SK-N-SH (cell line): ENCODE data around the gene CYP2C8. TPM values are rescaled to one million over a fixed set of nuclear protein-coding genes. Genes with fewer than 3 reads are reported as not detected.
"Not testable (repeated sequence)": the region's sequence is repeated elsewhere in the genome, so short reads cannot be mapped to it uniquely, and the experiment has no call there.

Source experiments
- CTCF ChIA-PET: fragments of 300-600, 350-600 bp; formaldehyde crosslinking; extraction: SDS; loops from one replicate; lab custom pipeline; 2021; lab: Yijun Ruan, JAX
- POLR2A ChIA-PET: fragments of 350-600 bp; sonication (Branson Sonifier 250); formaldehyde crosslinking; extraction: SDS; loops from one replicate; lab custom pipeline; 2020; ENCODE audit warnings: antibody characterized with exemption, inconsistent platforms; lab: Yijun Ruan, JAX
- DNase-seq: peaks from one replicate; pipeline ENCODE4 v3.0.0; 2012
- H2AFZ ChIP-seq: fragments of 200-600 bp; sonication (generic); 2 replicates; pipeline ENCODE4 v1.8.1; 2016; ENCODE audit warnings: antibody characterized with exemption, mild to moderate bottlenecking, low read depth
- H3F3A ChIP-seq: fragments of 200-600 bp; sonication (generic); replicated peaks from 2 replicates; pipeline ENCODE3; 2016; ENCODE audit warnings: antibody characterized with exemption, mild to moderate bottlenecking; ENCODE audit not compliant: insufficient read depth
- H3K27ac ChIP-seq, 2 experiments: fragments of 200-500 bp in 1 of 2; fragments of 200-600 bp in 1 of 2; sonication (Bioruptor generic) in 1 of 2; sonication (generic), shearing (Covaris generic) in 1 of 2; 2 replicates each; pipeline versions ENCODE4 v1.5.1 to v1.6.1; 2014 to 2016; ENCODE audit warnings: low read depth in 2 of 2, inconsistent platforms in 1 of 2, low read length in 1 of 2, mild to moderate bottlenecking in 1 of 2, mixed read lengths in 1 of 2
- H3K27me3 ChIP-seq: fragments of 200-600 bp; sonication (generic), shearing (Covaris generic); 2 replicates; pipeline ENCODE4 v1.6.1; 2016; ENCODE audit warnings: mixed run types; ENCODE audit not compliant: insufficient read depth
- H3K36me3 ChIP-seq, 2 experiments: fragments of 200-500 bp in 1 of 2; fragments of 200-600 bp in 1 of 2; sonication (Bioruptor generic) in 1 of 2; sonication (generic) in 1 of 2; replicated peaks in 1 of 2; 2 replicates each; pipeline versions ENCODE3 to v1.5.1; 2014 to 2016; ENCODE audit warnings: low read length in 1 of 2, mild to moderate bottlenecking in 1 of 2; ENCODE audit not compliant: insufficient read depth in 2 of 2, control insufficient read depth in 1 of 2
- H3K4me1 ChIP-seq, 2 experiments: fragments of 200-500 bp in 1 of 2; fragments of 200-600 bp in 1 of 2; sonication (Bioruptor generic) in 1 of 2; sonication (generic), shearing (Covaris generic) in 1 of 2; 2 replicates each; pipeline versions ENCODE4 v1.5.1 to v1.6.1; 2014 to 2016; ENCODE audit warnings: low read depth in 1 of 2, low read length in 1 of 2, mixed run types in 1 of 2; ENCODE audit not compliant: insufficient read depth in 2 of 2, control insufficient read depth in 1 of 2
- H3K4me2 ChIP-seq: fragments of 200-600 bp; sonication (generic), shearing (Covaris generic); 2 replicates; pipeline ENCODE4 v1.6.1; 2017; ENCODE audit warnings: mixed run types
- H3K4me3 ChIP-seq, 2 experiments: fragments of 200-500 bp in 1 of 2; fragments of 200-600 bp in 1 of 2; sonication (Bioruptor generic) in 1 of 2; sonication (generic), shearing (Covaris generic) in 1 of 2; 2 replicates each; pipeline versions ENCODE4 v1.5.1 to v1.8.1; 2014 to 2016; ENCODE audit warnings: low read depth in 2 of 2, inconsistent platforms in 1 of 2, low read length in 1 of 2, mild to moderate bottlenecking in 1 of 2, mixed read lengths in 1 of 2, moderate library complexity in 1 of 2
- H3K79me2 ChIP-seq: fragments of 200-600 bp; sonication (generic); 2 replicates; pipeline ENCODE4 v1.8.1; 2017; ENCODE audit warnings: mild to moderate bottlenecking; ENCODE audit not compliant: insufficient read depth
- H3K9ac ChIP-seq: fragments of 200-600 bp; sonication (generic); 2 replicates; pipeline ENCODE4 v1.6.1; 2017; ENCODE audit warnings: mixed run types
- H3K9me2 ChIP-seq: fragments of 200-600 bp; sonication (generic); 2 replicates; pipeline ENCODE4 v1.6.1; 2017; ENCODE audit warnings: mixed run types
- H3K9me3 ChIP-seq: fragments of 200-600 bp; sonication (generic); 2 replicates; pipeline ENCODE4 v1.6.1; 2017; ENCODE audit warnings: mixed run types, mild to moderate bottlenecking, moderate library complexity
- H4K20me1 ChIP-seq: fragments of 200-600 bp; sonication (generic); 2 replicates; pipeline ENCODE4 v1.6.1; 2017; ENCODE audit warnings: mild to moderate bottlenecking, mixed run types; ENCODE audit not compliant: insufficient read depth
- CHD2 ChIP-seq: fragments of 150-350 bp; IDR thresholded peaks from 2 replicates; pipeline ENCODE4 v1.6.1; 2018; ENCODE audit warnings: low read length; ENCODE audit not compliant: partially characterized antibody
- ELF1 ChIP-seq: IDR thresholded peaks from 2 replicates; pipeline ENCODE4 v1.4.0; 2012
- FOSL2 ChIP-seq: IDR thresholded peaks from 2 replicates; pipeline ENCODE4 v1.4.0; 2012; ENCODE audit warnings: low read depth, mild to moderate bottlenecking, moderate library complexity, borderline replicate concordance
- GABPA ChIP-seq: IDR thresholded peaks from 2 replicates; pipeline ENCODE4 v1.4.0; 2012; ENCODE audit warnings: low read depth, mild to moderate bottlenecking
- JUND ChIP-seq: IDR thresholded peaks from 2 replicates; pipeline ENCODE4 v1.4.0; 2012
- RFX5 ChIP-seq: IDR thresholded peaks from 2 replicates; pipeline ENCODE4 v1.6.1; 2012; ENCODE audit warnings: mild to moderate bottlenecking, improper control_type of control experiment, low read length
- SIN3A ChIP-seq: IDR thresholded peaks from 2 replicates; pipeline ENCODE4 v1.6.1; 2012; ENCODE audit warnings: low read depth, mild to moderate bottlenecking, low read length, moderate library complexity, borderline replicate concordance
- YY1 ChIP-seq: IDR thresholded peaks from 2 replicates; pipeline ENCODE4 v1.4.0; 2012; ENCODE audit warnings: low read depth, mild to moderate bottlenecking
- WGBS: methylation state at CpG from one replicate; pipeline ENCODE4 v1.1.6; 2017; ENCODE audit warnings: low lambda C conversion rate; 5-methylcytosine and 5-hydroxymethylcytosine counted together
- polyA plus RNA-seq, 3 experiments: library from polyadenylated mRNA; depleted of rRNA; stranded (reverse); fragments of >200 nt; gene quantifications; 2 replicates each; pipeline ENCODE4 v1.2.3, GENCODE V29; 2012
- TF ChIP-seq, protein P1 (sequence below): IDR thresholded peaks from 2 replicates; pipeline ENCODE4 v1.4.0; 2012; ENCODE audit warnings: low read depth, borderline replicate concordance
- TF ChIP-seq, protein P2 (sequence below): IDR thresholded peaks from 2 replicates; pipeline ENCODE4 v1.6.1; 2012; ENCODE audit warnings: mild to moderate bottlenecking, low read depth, low read length, moderate library complexity
- TF ChIP-seq, protein P3 (sequence below): fragments of 150-350 bp; IDR thresholded peaks from 2 replicates; pipeline ENCODE4 v1.6.1; 2016; ENCODE audit warnings: mild to moderate bottlenecking, low read depth, low read length

CYP2C8 gene
- polyA plus RNA-seq, 1 of the 3 experiments (the other 2 are of a cell fraction) = 0.02 TPM

DNA sequence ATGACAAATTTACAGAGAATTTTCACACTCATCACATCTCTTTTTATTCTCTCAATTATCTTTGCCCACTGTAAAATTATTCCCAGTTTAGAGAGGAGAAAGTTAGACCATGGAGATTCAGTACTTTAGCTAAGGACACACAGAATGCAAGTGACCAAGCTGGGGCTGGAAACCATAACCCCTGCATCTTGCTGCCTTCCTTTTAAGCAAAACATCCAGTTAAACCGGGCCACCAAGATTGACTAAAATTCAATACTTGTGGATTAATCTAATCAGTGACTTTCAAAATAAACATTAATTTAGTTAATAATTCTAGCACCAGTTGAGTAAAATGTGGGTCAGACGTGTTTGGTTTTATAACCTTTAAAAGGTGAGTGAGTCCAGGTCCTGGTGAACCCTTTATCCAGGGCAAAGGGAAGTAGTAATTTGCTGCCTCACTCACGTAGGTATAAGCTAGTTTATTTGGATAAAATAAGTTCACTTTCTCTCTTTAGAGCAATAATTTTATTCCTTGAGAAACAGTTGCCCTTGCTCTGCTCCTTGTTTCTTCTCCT is 1.9 kb upstream of the CYP2C8 start:
- Histone ChIP-seq H3K4me2 (no peak overlapping the region), H3F3A (no peaks in the 10 kb centered on the region), H3K9ac (no peak overlapping the region), H3K4me1 (no peaks in the 10 kb centered on the region), H3K9me2 (no peaks in the 10 kb centered on the region), H3K27me3 (no peaks in the 10 kb centered on the region), H4K20me1 (no peaks in the 10 kb centered on the region), H3K9me3 (no peaks in the 10 kb centered on the region), H3K36me3 (no peaks in the 10 kb centered on the region), H3K4me3 (no peak overlapping the region), H3K27ac (no peak overlapping the region), H3K79me2 (no peaks in the 10 kb centered on the region), H2AFZ (no peak overlapping the region)
- DNase-seq = no peak
- no peak for TF ChIP-seq SIN3A
- TF ChIP-seq, protein P1, sequence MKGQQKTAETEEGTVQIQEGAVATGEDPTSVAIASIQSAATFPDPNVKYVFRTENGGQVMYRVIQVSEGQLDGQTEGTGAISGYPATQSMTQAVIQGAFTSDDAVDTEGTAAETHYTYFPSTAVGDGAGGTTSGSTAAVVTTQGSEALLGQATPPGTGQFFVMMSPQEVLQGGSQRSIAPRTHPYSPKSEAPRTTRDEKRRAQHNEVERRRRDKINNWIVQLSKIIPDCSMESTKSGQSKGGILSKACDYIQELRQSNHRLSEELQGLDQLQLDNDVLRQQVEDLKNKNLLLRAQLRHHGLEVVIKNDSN = no peak
- 4% methylated on average over 3 of the region's 3 CpGs for WGBS
- ChIA-PET POLR2A (no interaction called here), CTCF (no interaction called here)

DNA sequence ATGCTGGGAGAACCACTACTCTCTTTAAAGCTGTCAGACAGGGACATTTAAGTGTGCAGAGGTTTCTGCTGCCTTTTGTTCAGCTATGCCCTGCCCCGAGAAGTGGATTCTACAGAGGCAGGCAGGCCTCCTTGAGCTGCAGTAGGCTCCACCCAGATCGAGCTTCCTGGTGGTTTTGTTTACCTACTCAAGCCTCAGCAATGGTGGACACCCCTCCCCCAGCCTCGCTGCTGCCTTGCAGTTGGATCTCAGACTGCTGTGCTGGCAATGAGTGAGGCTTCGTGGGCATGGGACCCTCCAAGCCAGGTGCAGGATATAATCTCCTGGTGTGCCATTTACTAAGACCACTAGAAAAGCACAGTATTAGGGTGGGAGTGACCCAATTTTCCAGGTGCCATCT is 5.2 kb downstream of the CYP2C8 start:
- H3K4me3 ChIP-seq, H3K4me1 ChIP-seq, H3K36me3 ChIP-seq, H3K9me2 ChIP-seq, H3K27me3 ChIP-seq, H3F3A ChIP-seq, DNase-seq, POLR2A ChIA-PET, H3K27ac ChIP-seq, H3K79me2 ChIP-seq, CTCF ChIA-PET, H4K20me1 ChIP-seq, H3K4me2 ChIP-seq, H2AFZ ChIP-seq, H3K9ac ChIP-seq, H3K9me3 ChIP-seq: not testable (repeated sequence)
- WGBS = 10% methylated on average over 3 of the region's 4 CpGs

DNA sequence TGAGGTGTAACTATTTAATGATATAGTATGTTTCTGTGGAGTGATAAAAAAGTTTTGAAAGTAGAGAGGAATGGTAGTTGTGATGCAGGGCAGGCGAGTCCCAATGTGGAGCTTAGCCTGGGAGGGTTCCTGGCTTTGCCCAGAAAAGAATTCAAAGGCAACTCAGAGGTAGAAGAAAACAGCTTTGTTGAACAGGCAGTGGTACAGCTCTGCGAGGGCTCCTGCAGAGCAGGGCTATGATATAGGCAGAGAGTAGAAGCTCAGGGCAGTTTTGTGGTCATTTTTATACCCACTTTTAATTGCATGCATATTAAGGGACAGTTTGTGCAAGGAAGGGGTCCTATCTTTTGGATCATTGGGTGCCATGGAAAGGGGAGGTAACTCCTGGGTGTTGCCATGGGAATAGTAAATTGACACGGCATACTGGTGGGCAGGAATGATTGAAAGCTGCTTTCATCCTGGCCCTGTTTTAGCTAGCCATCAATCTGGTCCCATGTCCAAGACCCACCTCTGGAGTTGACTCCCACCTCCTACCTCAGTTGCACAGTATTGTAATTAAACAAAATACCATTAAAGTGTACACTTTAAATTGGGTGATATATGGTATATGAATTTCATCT is 12.4 kb downstream of the CYP2C8 start:
- TF ChIP-seq ELF1 (no peak), JUND (no peak)
- no peak overlapping the region for H3K9ac ChIP-seq
- ChIA-PET POLR2A (no interaction called here), CTCF (no interaction called here)
- 5% methylated on average over 2 of the region's 3 CpGs for WGBS
- no peak overlapping the region for H3K27ac ChIP-seq
- no peaks in the 10 kb centered on the region for H4K20me1 ChIP-seq
- no peaks in the 10 kb centered on the region for H3K9me2 ChIP-seq
- no peaks in the 10 kb centered on the region for H3K79me2 ChIP-seq
- H3K4me2 ChIP-seq = no peak overlapping the region
- no peak for DNase-seq
- H3K4me1 ChIP-seq = no peaks in the 10 kb centered on the region
- H3K27me3 ChIP-seq = no peaks in the 10 kb centered on the region
- no peaks in the 10 kb centered on the region for H3F3A ChIP-seq
- H2AFZ ChIP-seq = no peak overlapping the region
- H3K9me3 ChIP-seq = no peaks in the 10 kb centered on the region
- H3K4me3 ChIP-seq = no peak overlapping the region
- H3K36me3 ChIP-seq = no peaks in the 10 kb centered on the region

DNA sequence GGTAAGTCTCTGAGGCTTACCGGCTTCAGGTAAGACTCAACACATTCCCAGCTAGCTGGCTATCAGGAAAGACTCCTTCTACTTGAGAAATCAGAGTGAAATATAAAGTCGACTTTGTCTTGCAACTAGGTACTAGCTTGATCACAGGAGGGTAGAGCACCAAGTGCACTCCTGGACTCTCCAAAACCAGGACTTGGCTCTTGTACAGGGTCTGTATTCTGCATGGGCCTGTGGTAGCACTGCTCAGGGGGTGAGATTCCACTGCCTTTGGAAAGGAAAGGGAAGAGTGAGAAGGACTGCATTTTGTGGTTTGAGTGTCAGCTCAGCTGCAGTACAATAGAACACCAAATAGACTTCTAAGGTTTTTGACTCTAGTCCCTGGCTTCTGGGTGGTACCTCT is 19.4 kb downstream of the CYP2C8 start:
- H2AFZ ChIP-seq = no peak overlapping the region
- H3K27me3 ChIP-seq = no peaks in the 10 kb centered on the region
- CTCF ChIA-PET = no interaction called here
- no peaks in the 10 kb centered on the region for H4K20me1 ChIP-seq
- H3K4me1 ChIP-seq = no peaks in the 10 kb centered on the region
- H3K9me2 ChIP-seq = no peaks in the 10 kb centered on the region
- H3K4me3 ChIP-seq = no peak overlapping the region
- no peak overlapping the region for H3K27ac ChIP-seq
- no peak for DNase-seq
- no peaks in the 10 kb centered on the region for H3K36me3 ChIP-seq
- no peaks in the 10 kb centered on the region for H3K79me2 ChIP-seq
- H3K9ac ChIP-seq = no peak overlapping the region
- no peaks in the 10 kb centered on the region for H3F3A ChIP-seq
- 8% methylated on average over 2 of the region's 2 CpGs for WGBS
- POLR2A ChIA-PET = no interaction called here
- H3K4me2 ChIP-seq = no peak overlapping the region
- no peaks in the 10 kb centered on the region for H3K9me3 ChIP-seq
- TF ChIP-seq FOSL2 (no peak), RFX5 (no peak), YY1 (no peak), CHD2 (no peak), GABPA (no peak)
- TF ChIP-seq, protein P2, sequence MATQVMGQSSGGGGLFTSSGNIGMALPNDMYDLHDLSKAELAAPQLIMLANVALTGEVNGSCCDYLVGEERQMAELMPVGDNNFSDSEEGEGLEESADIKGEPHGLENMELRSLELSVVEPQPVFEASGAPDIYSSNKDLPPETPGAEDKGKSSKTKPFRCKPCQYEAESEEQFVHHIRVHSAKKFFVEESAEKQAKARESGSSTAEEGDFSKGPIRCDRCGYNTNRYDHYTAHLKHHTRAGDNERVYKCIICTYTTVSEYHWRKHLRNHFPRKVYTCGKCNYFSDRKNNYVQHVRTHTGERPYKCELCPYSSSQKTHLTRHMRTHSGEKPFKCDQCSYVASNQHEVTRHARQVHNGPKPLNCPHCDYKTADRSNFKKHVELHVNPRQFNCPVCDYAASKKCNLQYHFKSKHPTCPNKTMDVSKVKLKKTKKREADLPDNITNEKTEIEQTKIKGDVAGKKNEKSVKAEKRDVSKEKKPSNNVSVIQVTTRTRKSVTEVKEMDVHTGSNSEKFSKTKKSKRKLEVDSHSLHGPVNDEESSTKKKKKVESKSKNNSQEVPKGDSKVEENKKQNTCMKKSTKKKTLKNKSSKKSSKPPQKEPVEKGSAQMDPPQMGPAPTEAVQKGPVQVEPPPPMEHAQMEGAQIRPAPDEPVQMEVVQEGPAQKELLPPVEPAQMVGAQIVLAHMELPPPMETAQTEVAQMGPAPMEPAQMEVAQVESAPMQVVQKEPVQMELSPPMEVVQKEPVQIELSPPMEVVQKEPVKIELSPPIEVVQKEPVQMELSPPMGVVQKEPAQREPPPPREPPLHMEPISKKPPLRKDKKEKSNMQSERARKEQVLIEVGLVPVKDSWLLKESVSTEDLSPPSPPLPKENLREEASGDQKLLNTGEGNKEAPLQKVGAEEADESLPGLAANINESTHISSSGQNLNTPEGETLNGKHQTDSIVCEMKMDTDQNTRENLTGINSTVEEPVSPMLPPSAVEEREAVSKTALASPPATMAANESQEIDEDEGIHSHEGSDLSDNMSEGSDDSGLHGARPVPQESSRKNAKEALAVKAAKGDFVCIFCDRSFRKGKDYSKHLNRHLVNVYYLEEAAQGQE = no peak
- TF ChIP-seq, protein P3, sequence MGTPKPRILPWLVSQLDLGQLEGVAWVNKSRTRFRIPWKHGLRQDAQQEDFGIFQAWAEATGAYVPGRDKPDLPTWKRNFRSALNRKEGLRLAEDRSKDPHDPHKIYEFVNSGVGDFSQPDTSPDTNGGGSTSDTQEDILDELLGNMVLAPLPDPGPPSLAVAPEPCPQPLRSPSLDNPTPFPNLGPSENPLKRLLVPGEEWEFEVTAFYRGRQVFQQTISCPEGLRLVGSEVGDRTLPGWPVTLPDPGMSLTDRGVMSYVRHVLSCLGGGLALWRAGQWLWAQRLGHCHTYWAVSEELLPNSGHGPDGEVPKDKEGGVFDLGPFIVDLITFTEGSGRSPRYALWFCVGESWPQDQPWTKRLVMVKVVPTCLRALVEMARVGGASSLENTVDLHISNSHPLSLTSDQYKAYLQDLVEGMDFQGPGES = no peak
